KG1 (cell line): ENCODE data around the gene ALOXE3.
A peak's percentile ranks its signal among the peaks of the same experiment; 100 is the strongest.

ENCODE experiments used
- DNase-seq: peaks from one replicate; lab custom pipeline; 2025; lab: John Stamatoyannopoulos, UW

Gene ALOXE3

GRCh38 chr17:8153957-8154607, 35.8 kb upstream of the ALOXE3 start:
- no peak for DNase-seq

- no peak for DNase-seq
Observed at GRCh38 chr17:8153525-8153956, 35.2 kb upstream of the ALOXE3 start.

- DNase-seq = no peak
Observed at GRCh38 chr17:8153031-8153451, 34.7 kb upstream of the ALOXE3 start.

GRCh38 chr17:8152112-8152775, 33.9 kb upstream of the ALOXE3 start, which contains the start of gene PER1:
Gene PER1, minus strand, starts transcription at chr17:8152404. Its CDS starts 1,698 bp downstream, at chr17:8150706.
- DNase-seq = peak; percentile 18

- DNase-seq = no peak
Observed at GRCh38 chr17:8151641-8152111, 33.4 kb upstream of the ALOXE3 start.

GRCh38 chr17:8151120-8151640, 32.9 kb upstream of the ALOXE3 start:
- peak; percentile 3 for DNase-seq

- no peak for DNase-seq
Observed at GRCh38 chr17:8150194-8151119, 32.1 kb upstream of the ALOXE3 start.

- DNase-seq = no peak
Observed at GRCh38 chr17:8149419-8150193, 31.3 kb upstream of the ALOXE3 start.

- no peak for DNase-seq
Observed at GRCh38 chr17:8148560-8148959, 30.2 kb upstream of the ALOXE3 start.

- no peak for DNase-seq
Observed at GRCh38 chr17:8147805-8148404, 29.6 kb upstream of the ALOXE3 start.

GRCh38 chr17:8147141-8147804, 29.0 kb upstream of the ALOXE3 start:
- no peak for DNase-seq

- DNase-seq = no peak
Observed at GRCh38 chr17:8146381-8147140, 28.2 kb upstream of the ALOXE3 start.

GRCh38 chr17:8145811-8146210, 27.5 kb upstream of the ALOXE3 start:
- no peak for DNase-seq

- DNase-seq = no peak
Observed at GRCh38 chr17:8144401-8145231, 26.3 kb upstream of the ALOXE3 start.

GRCh38 chr17:8143581-8144400, 25.5 kb upstream of the ALOXE3 start:
- DNase-seq = no peak

- DNase-seq = no peak
Observed at GRCh38 chr17:8142887-8143580, 24.7 kb upstream of the ALOXE3 start.
